Thyroid gland (tissue), 4 donors: ENCODE results near the gene CCAR1.

Experiments
- CTCF ChIP-seq, 6 experiments: fragments of 200-600 bp in 3 of 6; fragments of 450-650 bp in 3 of 6; sonication (generic) in 3 of 6; IDR thresholded peaks; one replicate each; pipeline ENCODE4 v1.5.1; 2016 to 2019; ENCODE audit warnings: antibody characterized with exemption in 6 of 6, mild to moderate bottlenecking in 2 of 6, inconsistent platforms in 1 of 6, moderate library complexity in 1 of 6
- POLR2A ChIP-seq, 2 donors: fragments of 450-650 bp; IDR thresholded peaks; one replicate each; pipeline ENCODE4 v1.6.1; 2017; ENCODE audit warnings: antibody characterized with exemption in 2 of 2, mild to moderate bottlenecking in 2 of 2, moderate library complexity in 1 of 2

- TF ChIP-seq POLR2A (IDR thresholded peaks at IDR 0.05), result no peak
- TF ChIP-seq CTCF (IDR thresholded peaks at IDR 0.05), result no peak
Measured at GRCh38 chr10:68734349-68734748, 13.3 kb downstream of the CCAR1 start.
